ENCODE results near the gene FBLN2.

FBLN2 gene

DNA sequence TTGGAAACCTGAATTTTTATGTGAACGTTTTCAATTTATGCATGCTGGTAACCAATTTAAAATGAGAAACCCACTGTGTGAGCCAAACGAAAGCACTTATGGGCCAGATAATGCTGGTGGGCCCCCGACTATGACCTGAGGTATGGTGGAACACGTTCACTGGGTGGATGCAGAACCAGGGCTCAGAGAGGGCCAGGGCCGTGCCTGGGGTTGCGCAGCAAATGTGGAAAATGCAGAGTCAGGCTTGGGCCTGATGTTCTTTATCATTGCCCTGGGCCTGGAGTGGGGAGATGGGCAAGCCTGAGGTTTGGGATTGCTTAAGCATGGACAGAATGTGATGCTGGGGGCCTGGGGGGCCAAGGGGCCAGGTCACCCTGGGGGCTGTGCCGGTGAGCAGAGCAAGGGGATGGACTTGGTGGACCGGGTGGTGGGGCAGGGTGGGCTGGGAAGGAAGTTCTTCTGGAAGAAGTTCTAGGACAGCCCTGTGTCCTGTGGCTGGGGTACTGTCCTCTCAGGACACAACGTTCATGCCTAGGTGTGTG lies 17.9 kb downstream of the FBLN2 start:
- DNase-seq (ENCODE audit: low read depth, low spot score), result no peak

DNA sequence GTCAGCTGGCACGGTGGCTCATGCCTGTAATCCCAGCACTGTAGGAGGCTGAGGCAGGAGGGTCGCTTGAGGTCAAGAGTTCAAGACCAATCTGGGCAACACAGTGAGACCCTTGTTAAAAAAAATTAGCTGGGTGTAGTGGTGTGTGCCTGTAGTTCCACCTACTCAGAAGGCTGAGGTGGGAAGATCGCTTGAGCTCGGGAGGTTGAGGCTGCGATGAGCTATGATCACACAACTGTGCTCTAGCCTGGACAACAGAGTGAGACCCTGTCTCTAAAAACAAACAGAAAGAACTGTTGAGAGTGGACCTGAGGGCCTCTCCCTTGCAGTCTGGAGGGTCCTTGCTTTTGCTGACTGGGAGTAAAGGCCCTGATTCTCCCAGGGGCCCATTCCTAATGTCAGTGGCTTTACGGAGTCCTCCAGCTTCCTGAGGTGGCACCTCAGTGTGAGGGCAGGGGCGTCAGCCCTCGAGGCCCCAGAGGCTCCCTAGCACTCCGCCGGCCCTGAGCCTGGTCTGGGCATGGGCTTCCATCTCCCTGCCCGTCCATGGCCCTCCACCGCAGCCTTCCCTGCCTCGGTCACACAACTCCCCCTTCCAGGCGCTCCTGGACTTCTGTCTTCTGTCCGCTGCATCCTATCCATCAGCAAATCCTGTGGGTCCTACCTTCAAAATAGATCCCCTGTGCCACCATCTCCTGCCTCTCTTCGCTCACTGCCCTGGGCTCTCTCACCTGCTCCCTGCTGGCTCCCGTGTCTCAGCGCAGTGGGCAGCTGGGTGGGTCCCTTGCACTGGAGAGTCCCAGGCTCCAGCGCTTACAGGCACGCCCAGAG lies 19.0 kb downstream of the FBLN2 start:
- no peak for DNase-seq (ENCODE audit: low read depth, low spot score)

DNA sequence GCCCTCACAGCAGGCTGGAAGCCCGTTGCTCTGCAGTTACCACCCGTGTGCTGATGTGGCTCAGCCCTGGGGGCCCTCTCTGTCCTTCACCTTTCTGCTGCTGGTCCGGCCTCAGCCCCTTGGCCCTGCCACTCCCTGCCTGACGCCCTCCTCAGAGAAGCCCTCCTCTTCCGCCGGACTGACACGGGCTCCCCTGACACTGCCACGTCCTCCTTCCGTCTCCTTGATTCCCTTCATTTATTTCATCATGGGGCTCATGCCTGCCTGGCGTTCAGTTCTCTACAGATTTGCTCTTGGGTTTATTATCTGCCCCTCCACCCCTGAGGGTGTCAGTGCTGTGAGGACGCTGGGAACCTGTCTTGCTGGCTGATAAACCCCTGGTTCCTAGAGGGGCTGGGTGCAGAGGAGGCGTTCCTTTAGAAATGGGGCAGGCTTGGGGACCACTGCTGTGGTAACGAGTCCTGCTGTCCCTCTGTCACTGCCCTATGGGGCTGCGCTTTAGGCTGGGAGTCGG lies 19.6 kb downstream of the FBLN2 start:
- DNase-seq (ENCODE audit: low read depth, low spot score), result no peak

- no peak for DNase-seq (ENCODE audit: low read depth, low spot score)
Observed at GRCh38 chr3:13569201-13569600, 20.3 kb downstream of the FBLN2 start.

DNA sequence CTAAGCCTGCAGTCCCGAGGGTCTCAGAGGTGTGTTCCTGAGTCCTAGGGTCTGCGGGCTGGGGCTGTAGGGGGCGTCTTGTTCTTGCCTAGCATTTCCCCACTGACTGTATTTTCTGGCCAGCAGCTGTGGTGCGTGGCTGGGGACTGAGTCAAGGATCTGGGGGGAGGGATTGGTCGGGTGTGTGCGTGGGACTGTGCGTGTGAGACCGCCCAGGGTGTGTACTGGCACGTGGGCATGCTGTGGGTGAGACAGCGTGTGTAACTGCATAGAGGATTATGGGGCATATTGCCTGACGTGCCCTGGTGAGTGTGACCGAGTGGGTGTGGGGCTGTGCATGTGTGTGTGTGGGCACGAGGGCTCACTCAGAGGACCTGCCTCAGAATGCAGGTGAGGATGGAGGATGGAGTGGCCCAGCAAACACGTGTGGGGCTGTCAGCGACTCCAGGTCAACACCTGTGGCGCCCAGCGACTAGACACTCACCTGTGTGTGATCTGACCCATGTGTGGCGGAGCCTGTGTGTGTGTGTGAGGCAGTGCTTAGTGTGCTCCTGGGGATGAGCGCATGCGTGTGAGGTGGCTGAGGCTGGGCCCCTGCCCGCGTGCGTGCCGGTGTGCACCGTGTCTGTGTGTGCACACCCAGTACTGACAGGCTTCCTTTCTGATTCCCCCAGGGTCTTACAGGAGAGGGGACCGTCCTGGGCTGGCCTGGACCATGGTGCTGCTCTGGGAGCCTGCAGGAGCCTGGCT lies 20.9 kb downstream of the FBLN2 start:
- no peak for DNase-seq (ENCODE audit: low read depth, low spot score)

DNA sequence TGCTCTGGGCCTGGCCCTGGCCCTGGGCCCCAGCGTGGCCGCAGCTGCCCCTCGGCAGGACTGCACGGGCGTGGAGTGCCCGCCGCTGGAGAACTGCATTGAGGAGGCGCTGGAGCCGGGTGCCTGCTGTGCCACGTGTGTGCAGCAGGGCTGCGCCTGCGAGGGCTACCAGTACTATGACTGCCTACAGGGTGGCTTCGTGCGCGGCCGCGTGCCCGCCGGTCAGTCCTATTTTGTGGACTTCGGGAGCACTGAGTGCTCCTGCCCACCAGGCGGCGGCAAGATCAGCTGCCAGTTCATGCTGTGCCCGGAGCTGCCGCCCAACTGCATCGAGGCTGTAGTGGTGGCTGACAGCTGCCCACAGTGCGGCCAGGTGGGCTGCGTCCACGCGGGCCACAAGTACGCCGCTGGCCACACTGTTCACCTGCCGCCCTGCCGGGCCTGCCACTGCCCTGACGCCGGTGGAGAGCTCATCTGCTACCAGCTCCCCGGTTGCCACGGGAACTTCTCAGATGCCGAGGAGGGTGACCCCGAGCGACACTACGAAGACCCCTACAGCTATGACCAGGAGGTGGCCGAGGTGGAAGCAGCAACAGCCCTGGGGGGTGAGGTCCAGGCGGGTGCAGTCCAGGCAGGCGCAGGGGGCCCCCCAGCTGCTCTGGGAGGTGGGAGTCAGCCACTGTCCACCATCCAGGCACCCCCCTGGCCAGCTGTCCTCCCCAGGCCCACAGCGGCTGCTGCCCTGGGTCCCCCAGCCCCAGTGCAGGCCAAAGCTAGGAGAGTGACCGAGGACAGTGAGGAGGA lies 21.7 kb downstream of the FBLN2 start:
- DNase-seq (ENCODE audit: low read depth, low spot score), result no peak

DNA sequence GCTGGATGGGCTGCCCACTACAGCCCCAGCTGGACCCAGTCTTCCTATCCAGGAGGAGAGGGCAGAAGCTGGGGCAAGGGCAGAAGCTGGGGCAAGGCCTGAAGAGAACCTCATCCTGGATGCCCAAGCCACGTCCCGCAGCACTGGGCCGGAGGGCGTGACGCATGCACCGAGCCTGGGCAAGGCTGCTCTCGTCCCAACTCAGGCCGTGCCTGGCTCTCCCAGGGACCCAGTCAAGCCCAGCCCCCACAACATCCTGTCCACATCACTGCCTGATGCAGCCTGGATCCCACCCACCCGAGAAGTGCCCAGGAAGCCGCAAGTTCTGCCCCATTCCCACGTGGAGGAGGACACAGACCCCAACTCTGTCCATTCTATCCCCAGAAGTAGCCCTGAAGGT lies 22.3 kb downstream of the FBLN2 start:
- DNase-seq (ENCODE audit: low read depth, low spot score), result no peak

- no peak for DNase-seq (ENCODE audit: low read depth, low spot score)
Observed at GRCh38 chr3:13571831-13572750, 23.2 kb downstream of the FBLN2 start.

- no peak for DNase-seq (ENCODE audit: low read depth, low spot score)
Observed at GRCh38 chr3:13572926-13573623, 24.1 kb downstream of the FBLN2 start.

DNA sequence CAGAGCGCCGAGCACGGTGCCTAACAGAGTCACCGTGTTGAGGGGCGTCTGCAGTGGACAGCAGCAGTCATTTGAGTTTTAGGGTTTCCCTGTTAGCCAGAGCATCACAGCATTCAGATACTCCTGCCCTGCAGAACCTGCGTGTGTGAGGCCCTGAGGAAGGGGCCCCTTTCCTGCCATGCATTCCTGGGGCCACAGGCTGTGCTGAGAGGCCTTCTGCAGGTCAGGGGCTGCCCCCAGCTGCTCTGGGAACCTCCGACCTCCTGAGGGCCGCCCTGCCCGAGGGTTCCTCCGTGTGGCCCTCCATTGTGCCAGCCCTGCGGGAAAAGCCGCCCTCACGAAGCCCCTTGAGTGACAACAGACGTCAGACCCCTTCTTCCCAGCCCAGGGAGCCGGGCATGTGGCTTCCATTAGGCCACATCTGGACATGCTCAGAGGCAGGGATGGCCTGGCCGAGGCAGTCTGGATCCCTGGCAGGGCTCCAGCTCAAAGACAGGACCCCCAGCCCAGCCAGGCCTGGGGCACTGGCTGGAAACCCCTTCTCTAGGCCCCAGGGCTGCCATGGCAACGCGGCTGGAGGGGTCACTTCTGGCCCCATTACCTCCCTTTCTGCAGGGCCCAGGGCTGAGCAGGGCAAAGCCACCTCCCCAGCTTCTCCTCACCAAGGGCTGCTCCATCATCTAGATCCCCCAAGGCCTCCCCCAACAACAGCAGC lies 25.3 kb downstream of the FBLN2 start:
- DNase-seq (ENCODE audit: low read depth, low spot score), result no peak

GRCh38 chr3:13574798-13575451 lies 26.0 kb downstream of the FBLN2 start:
- no peak for DNase-seq (ENCODE audit: low read depth, low spot score)

GRCh38 chr3:13575459-13576061 lies 26.6 kb downstream of the FBLN2 start:
- DNase-seq (ENCODE audit: low read depth, low spot score), result no peak

DNA sequence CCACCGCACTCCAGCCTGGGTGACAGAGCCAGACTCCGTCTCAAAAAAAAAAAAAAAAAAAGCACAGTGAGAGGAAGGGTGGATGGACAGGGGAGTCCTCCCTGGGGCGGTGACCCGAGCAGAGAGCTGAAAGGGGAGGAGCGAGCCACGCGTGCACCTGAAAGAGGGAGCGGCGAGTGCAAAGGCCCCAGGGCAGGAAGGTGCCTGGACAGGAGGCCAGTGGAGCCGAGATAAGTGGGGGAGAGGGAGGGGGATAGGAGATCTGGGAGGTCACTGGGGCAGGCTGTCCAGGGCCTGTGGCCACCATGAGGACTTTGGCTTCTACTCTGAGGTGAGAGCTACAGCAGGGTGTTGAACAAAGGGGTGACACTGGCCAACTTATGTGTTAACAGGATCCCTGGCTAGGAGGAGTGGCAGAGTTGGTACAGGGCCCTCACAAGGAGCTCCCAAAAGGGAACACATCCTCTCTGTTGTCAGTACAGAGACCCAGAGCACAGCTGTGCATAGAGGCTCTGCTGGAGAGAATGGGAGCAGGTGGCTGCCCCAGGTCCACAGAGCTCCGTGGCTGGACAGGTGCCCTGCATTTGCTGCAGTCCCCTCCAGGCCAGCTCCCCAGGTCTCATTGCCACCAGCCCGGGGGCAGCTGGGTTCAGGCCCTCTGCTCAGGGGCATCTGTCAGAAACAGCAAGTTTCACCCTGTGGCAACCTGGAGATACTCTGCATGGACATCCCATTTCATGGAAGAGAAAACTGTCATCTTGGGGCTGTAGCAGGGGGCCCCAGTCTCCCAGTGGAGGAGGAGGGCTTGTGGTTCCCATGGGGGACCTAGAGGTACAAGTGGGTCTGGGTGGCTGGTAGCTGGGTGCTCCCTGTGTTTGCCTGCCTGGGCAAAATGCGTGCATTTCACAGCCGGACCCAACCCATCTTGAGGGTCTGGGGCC lies 28.5 kb downstream of the FBLN2 start:
- no peak for DNase-seq (ENCODE audit: low read depth, low spot score)

GRCh38 chr3:13578251-13578650 lies 29.3 kb downstream of the FBLN2 start:
- DNase-seq (ENCODE audit: low read depth, low spot score), result no peak

DNA sequence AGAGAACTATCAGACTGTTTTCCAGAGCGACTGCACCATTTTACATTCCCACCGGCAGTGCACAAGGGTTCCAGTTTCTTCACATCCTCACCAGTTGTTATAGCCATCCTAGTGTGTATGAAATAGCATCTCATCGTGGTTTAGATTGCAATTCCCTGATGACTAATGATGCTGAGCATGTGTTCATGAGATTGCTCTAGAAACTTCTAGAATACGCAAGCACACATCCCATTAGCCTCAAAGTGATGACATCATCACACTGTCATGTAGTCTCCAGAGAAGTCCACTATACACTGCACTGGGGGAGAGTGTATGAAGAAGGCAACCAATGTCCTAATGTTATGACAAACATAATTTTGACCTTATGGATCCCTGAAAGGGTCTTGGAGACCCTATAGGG lies 30.1 kb downstream of the FBLN2 start:
- no peak for DNase-seq (ENCODE audit: low read depth, low spot score)

DNA sequence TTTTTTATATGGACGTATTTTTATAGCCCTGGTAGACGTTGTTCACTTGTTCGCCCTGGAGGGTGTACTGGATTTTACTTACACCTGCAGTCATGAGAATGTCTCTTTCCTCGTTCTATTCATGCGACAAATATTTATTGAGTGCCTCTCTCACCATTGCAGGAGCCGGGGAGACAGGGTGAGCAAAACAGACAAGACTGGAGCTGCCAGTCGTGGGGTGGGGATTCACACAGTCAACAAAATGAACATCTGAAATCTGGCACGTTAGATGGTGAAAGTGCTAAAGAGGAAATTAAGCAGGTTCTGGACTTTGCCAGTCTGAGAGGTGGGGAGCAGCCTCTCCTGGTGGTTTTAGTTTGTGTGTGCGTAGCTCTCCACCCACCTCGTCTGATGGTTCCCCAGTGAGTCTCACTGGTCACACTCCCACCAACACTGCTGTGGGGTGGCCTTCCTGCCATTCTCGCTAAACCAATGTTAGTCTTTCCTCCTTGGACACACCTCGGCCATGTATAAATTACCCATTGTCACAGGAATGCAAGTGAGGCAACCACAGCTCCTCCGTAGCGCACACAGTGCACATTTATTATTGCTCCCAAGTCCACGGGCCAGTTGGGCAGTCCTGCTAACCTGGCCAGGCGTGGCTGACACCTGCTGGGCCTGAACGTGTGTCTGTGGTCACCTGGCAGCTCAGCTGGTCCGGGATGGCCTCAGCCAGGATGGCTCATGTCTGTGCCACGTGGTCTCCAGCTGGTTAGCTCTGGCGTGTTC lies 31.5 kb downstream of the FBLN2 start:
- no peak for DNase-seq (ENCODE audit: low read depth, low spot score)

Measured in ELF-1 (cell line).